GM21390 (cell line): ENCODE data around the gene FAM47C.
"Not testable (repeated sequence)": the region's sequence is repeated elsewhere in the genome, so short reads cannot be mapped to it uniquely, and the experiment has no call there.

ENCODE experiments used
- ATAC-seq: cut with Tn5 transposase; IDR thresholded peaks from one replicate; pipeline ENCODE4 v1.9.1; 2021; ENCODE audit not compliant: unreplicated experiment

FAM47C gene

GRCh38 chrX:37008182-37008581 lies at the start of gene FAM47C:
Gene FAM47C (plus strand): TSS chrX:37008366. CDS start chrX:37008411, 45 bp downstream.
- ATAC-seq, result not testable (repeated sequence)

GRCh38 chrX:36961590-36961989 lies 46.6 kb upstream of the FAM47C start:
- no peak for ATAC-seq

- ATAC-seq, result no peak
These were observed 44.9 kb upstream of the FAM47C start for GRCh38 chrX:36963069-36963808.

- no peak for ATAC-seq
These were observed 44.3 kb upstream of the FAM47C start for GRCh38 chrX:36963852-36964251.

GRCh38 chrX:36973575-36973974 lies 34.6 kb upstream of the FAM47C start:
- no peak for ATAC-seq

GRCh38 chrX:36974911-36975310 lies 33.3 kb upstream of the FAM47C start:
- ATAC-seq, result no peak

GRCh38 chrX:36978886-36979285 lies 29.3 kb upstream of the FAM47C start:
- no peak for ATAC-seq

- no peak for ATAC-seq
These were observed 24.3 kb upstream of the FAM47C start for GRCh38 chrX:36983831-36984230.

- not testable (repeated sequence) for ATAC-seq
These were observed 22.6 kb upstream of the FAM47C start for GRCh38 chrX:36985416-36986209.

- ATAC-seq, result no peak
These were observed 21.9 kb upstream of the FAM47C start for GRCh38 chrX:36986231-36986630.

- not testable (repeated sequence) for ATAC-seq
These were observed 21.0 kb upstream of the FAM47C start for GRCh38 chrX:36987212-36987611.

- no peak for ATAC-seq
These were observed 8.0 kb upstream of the FAM47C start for GRCh38 chrX:37000140-37000539.

GRCh38 chrX:37010496-37010895 lies 2.3 kb downstream of the FAM47C start:
- ATAC-seq, result no peak

- not testable (repeated sequence) for ATAC-seq
These were observed 26.1 kb downstream of the FAM47C start for GRCh38 chrX:37034260-37034659.

- ATAC-seq, result not testable (repeated sequence)
These were observed 28.6 kb downstream of the FAM47C start for GRCh38 chrX:37036674-37037220.

- ATAC-seq, result not testable (repeated sequence)
These were observed 30.6 kb downstream of the FAM47C start for GRCh38 chrX:37038814-37039213.

- not testable (repeated sequence) for ATAC-seq
These were observed 35.1 kb downstream of the FAM47C start for GRCh38 chrX:37042956-37043885.

- no peak for ATAC-seq
These were observed 39.6 kb downstream of the FAM47C start for GRCh38 chrX:37047776-37048175.

GRCh38 chrX:37057572-37057971 lies 49.4 kb downstream of the FAM47C start:
- ATAC-seq, result not testable (repeated sequence)

- ATAC-seq, result peak; percentile 78
These were observed 52.8 kb downstream of the FAM47C start for GRCh38 chrX:37060999-37061398.
